ENCODE data around the gene SHC3. TPM values are rescaled to one million over a fixed set of nuclear protein-coding genes. Genes with fewer than 3 reads are reported as not detected.

SHC3 gene
- total and polyA plus RNA-seq, 9 of the 15 experiments (the other 6 are each of a cell fraction or from before 2014, with no cell fraction given) = not detected

DNA sequence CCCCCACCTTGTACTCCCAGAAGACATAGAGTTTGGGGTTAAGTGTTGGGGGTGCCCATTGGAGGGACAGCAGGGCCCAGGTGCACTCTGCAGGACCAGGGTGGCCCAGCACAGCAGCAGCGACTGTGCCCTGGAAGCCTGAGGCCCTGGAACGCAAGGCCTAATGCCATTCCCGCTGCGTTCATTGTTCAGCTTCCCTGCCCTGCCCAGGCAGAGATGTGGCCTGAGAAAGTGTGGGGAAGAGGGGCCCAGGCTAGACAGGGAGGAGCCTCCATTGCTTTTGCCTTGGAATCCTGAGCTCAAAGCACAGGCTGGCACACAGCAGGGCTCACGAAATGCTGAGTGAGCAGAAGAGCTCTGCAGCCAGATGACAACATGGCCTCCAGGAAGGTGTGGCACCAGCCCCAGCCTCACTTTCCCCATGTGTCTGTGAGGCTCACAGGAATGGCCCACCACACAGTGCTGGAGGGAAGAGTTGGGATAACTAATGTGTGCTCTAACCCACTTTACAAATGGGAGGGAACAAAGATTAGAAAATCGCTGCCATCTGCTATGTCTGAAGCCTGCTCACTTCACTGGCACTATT lies 168.0 kb downstream of the SHC3 start:
- in situ Hi-C loops (cut with MboI) = loop anchor here (25.0 kb wide), 1 partner anchor 1048 kb away; the partner anchor contains the start of gene CDK20
- WGBS (ENCODE audit: insufficient coverage, low coverage, missing lambda C conversion rate) = 0% methylated on average over 3 of the region's 6 CpGs
- Histone ChIP-seq H3K27me3 (ENCODE audit: control insufficient read depth in 2 of 2, insufficient read depth in 2 of 2, low read length in 2 of 2) (peaks cover 0 to 17% of the 10 kb centered on the region in 2 experiments; a peak in 2 of 5 replicates), H3K9me1 (ENCODE audit: control insufficient read depth, insufficient read depth, low read length) (no peaks in the 10 kb centered on the region), H4K20me1 (replicated peaks; ENCODE audit: control insufficient read depth, insufficient read depth, low read length) (no peaks in the 10 kb centered on the region), H2AFZ (ENCODE audit: low read depth, low read length) (no peak overlapping the region), H3K9ac (ENCODE audit: insufficient read depth in 1 of 2, low read depth in 2 of 2, low read length in 2 of 2) (no peak overlapping the region), H3K79me2 (ENCODE audit: control insufficient read depth, insufficient read depth, low read length) (no peaks in the 10 kb centered on the region), H3K27ac (ENCODE audit: extremely low read depth, low read depth, low read length) (no peak overlapping the region), H3K4me1 (replicated peaks in 1 of 2; ENCODE audit: control insufficient read depth in 2 of 2, insufficient read depth in 2 of 2, low read length in 2 of 2) (no peaks in the 10 kb centered on the region), H3K4me2 (ENCODE audit: insufficient read depth, low read length) (no peak overlapping the region), H3K4me3 (no peak overlapping the region), H3K9me3 (replicated peaks; ENCODE audit: control insufficient read depth, insufficient read depth, low read depth, low read length) (no peaks in the 10 kb centered on the region), H3K36me3 (ENCODE audit: control insufficient read depth, insufficient read depth, low read length) (no peaks in the 10 kb centered on the region)
- ATAC-seq = no peak
- no peak for DNase-seq (ENCODE audit: extremely low read depth in 1 of 4, low spot score in 3 of 4)
- TF ChIP-seq RBM17 (IDR thresholded peaks at IDR 0.05; ENCODE audit: borderline replicate concordance, low read depth, low read length) (no peak), MAFG (tag; conservative IDR thresholded peaks at IDR 0.05) (0 out of 2 replicates have a peak, but pooled peaks have one; percentile 19), DMBX1 (CRISPR knock-in tag; IDR thresholded peaks at IDR 0.05; ENCODE audit: borderline replicate concordance) (no peak), TRIM24 (IDR thresholded peaks at IDR 0.05) (no peak)
- POLR2A ChIA-PET = no interaction called here
- intact Hi-C loops (cut with micrococcal nuclease) = no loop called here
- BruUV-seq (replicated peaks) = no TSS peak
- no peak for FAIRE-seq
- CTCF ChIA-PET (ENCODE audit: low intra/inter-chr PET ratio) = no interaction called here

DNA sequence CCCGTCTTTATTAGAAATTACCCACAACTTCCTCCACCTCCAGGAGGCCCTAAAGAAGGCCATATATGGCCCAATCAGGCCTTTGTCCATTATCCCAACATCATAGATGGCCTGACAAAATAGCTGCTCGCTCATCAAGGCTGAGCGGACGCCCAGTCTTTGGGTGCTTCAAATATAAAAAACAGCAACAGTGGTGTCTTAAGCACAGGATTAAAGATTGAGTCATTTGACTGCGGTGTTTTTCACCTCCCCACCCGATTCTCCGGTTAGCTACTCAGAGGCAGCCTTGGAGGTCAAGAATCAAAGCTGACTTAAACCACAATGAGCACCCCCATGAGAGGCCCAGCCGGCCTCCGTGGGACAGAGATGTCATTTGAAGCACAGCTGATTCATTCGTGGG lies 168.6 kb downstream of the SHC3 start:
- intact Hi-C loops (cut with micrococcal nuclease) = no loop called here
- Histone ChIP-seq H2AFZ (ENCODE audit: low read depth, low read length) (no peak overlapping the region), H3K4me3 (no peak overlapping the region), H3K9ac (ENCODE audit: insufficient read depth in 1 of 2, low read depth in 2 of 2, low read length in 2 of 2) (no peak overlapping the region), H3K36me3 (ENCODE audit: control insufficient read depth, insufficient read depth, low read length) (no peaks in the 10 kb centered on the region), H3K9me1 (ENCODE audit: control insufficient read depth, insufficient read depth, low read length) (no peaks in the 10 kb centered on the region), H3K27ac (ENCODE audit: extremely low read depth, low read depth, low read length) (no peak overlapping the region), H4K20me1 (replicated peaks; ENCODE audit: control insufficient read depth, insufficient read depth, low read length) (no peaks in the 10 kb centered on the region), H3K27me3 (ENCODE audit: control insufficient read depth in 2 of 2, insufficient read depth in 2 of 2, low read length in 2 of 2) (peaks cover 0 to 17% of the 10 kb centered on the region in 2 experiments; a peak in 2 of 5 replicates), H3K79me2 (ENCODE audit: control insufficient read depth, insufficient read depth, low read length) (no peaks in the 10 kb centered on the region), H3K4me2 (ENCODE audit: insufficient read depth, low read length) (no peak overlapping the region), H3K9me3 (replicated peaks; ENCODE audit: control insufficient read depth, insufficient read depth, low read depth, low read length) (no peaks in the 10 kb centered on the region), H3K4me1 (replicated peaks in 1 of 2; ENCODE audit: control insufficient read depth in 2 of 2, insufficient read depth in 2 of 2, low read length in 2 of 2) (no peaks in the 10 kb centered on the region)
- no TSS peak for BruUV-seq (replicated peaks)
- no peak for FAIRE-seq
- 9% methylated on average over 6 of the region's 10 CpGs for WGBS (ENCODE audit: insufficient coverage, low coverage, missing lambda C conversion rate)
- ATAC-seq = no peak
- CTCF ChIA-PET (ENCODE audit: low intra/inter-chr PET ratio) = no interaction called here
- in situ Hi-C loops (cut with MboI) = loop anchor here (25.0 kb wide), 1 partner anchor 1048 kb away; the partner anchor contains the start of gene CDK20
- POLR2A ChIA-PET = no interaction called here
- no peak for DNase-seq (ENCODE audit: extremely low read depth in 1 of 4, low spot score in 3 of 4)
- TF ChIP-seq, protein P1, sequence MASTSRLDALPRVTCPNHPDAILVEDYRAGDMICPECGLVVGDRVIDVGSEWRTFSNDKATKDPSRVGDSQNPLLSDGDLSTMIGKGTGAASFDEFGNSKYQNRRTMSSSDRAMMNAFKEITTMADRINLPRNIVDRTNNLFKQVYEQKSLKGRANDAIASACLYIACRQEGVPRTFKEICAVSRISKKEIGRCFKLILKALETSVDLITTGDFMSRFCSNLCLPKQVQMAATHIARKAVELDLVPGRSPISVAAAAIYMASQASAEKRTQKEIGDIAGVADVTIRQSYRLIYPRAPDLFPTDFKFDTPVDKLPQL (IDR thresholded peaks at IDR 0.05; ENCODE audit: extremely low read depth, insufficient read length) = no peak
- TF ChIP-seq DDX20 (tag; IDR thresholded peaks at IDR 0.05; ENCODE audit: low read depth) = no peak
- TF ChIP-seq, protein P2, sequence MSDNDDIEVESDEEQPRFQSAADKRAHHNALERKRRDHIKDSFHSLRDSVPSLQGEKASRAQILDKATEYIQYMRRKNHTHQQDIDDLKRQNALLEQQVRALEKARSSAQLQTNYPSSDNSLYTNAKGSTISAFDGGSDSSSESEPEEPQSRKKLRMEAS (CRISPR knock-in tag; IDR thresholded peaks at IDR 0.05) = no peak
- TF ChIP-seq TAF15 (IDR thresholded peaks at IDR 0.05; ENCODE audit: low read depth, low read length) = no peak
- no peak for TF ChIP-seq MIER1 (IDR thresholded peaks at IDR 0.05; ENCODE audit: low read depth)
- TF ChIP-seq, protein P3, sequence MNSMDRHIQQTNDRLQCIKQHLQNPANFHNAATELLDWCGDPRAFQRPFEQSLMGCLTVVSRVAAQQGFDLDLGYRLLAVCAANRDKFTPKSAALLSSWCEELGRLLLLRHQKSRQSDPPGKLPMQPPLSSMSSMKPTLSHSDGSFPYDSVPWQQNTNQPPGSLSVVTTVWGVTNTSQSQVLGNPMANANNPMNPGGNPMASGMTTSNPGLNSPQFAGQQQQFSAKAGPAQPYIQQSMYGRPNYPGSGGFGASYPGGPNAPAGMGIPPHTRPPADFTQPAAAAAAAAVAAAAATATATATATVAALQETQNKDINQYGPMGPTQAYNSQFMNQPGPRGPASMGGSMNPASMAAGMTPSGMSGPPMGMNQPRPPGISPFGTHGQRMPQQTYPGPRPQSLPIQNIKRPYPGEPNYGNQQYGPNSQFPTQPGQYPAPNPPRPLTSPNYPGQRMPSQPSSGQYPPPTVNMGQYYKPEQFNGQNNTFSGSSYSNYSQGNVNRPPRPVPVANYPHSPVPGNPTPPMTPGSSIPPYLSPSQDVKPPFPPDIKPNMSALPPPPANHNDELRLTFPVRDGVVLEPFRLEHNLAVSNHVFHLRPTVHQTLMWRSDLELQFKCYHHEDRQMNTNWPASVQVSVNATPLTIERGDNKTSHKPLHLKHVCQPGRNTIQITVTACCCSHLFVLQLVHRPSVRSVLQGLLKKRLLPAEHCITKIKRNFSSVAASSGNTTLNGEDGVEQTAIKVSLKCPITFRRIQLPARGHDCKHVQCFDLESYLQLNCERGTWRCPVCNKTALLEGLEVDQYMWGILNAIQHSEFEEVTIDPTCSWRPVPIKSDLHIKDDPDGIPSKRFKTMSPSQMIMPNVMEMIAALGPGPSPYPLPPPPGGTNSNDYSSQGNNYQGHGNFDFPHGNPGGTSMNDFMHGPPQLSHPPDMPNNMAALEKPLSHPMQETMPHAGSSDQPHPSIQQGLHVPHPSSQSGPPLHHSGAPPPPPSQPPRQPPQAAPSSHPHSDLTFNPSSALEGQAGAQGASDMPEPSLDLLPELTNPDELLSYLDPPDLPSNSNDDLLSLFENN (IDR thresholded peaks at IDR 0.05; ENCODE audit: low read depth in 2 of 2, low read length in 2 of 2) = no peak
- TF ChIP-seq ZSCAN29 (IDR thresholded peaks at IDR 0.05) = no peak
- no peak for TF ChIP-seq ZNF766 (CRISPR knock-in tag; conservative IDR thresholded peaks at IDR 0.05)
